ENCODE data around the gene FAM162A. TPM values are rescaled to one million over a fixed set of nuclear protein-coding genes. Genes with fewer than 3 reads are reported as not detected.

FAM162A gene
- total RNA-seq, 1 experiment from 2014 or later, result 83.9 TPM

DNA sequence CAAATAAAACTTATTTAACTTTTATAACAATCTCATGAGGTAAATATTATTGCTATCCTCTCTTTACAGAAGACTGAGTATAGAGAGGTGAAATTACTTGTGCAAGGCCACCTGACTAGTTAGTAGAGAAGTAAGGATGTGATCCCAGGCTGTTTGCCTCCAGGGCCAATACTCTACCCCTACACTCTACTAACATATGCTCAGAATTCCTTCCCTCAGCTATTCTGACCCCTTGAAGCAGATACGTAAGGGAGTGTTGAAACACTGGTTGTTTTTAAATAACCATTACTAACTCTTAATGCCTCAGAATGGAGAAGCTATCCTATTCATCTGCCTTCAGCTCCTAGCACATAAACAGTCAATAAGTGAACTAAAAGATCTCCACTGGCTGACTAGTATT is 34.8 kb upstream of the FAM162A start:
- H3K27ac Mint-ChIP-seq, result no peak overlapping the region
- no peaks in the 10 kb centered on the region for H3K36me3 Mint-ChIP-seq
- ChIA-PET CTCF (no interaction called here), POLR2A (interaction anchor here (0.7 kb wide), 1 partner anchor 219 kb away, joined by 6 read pairs; no protein-coding TSS in a partner anchor)
- ATAC-seq, result no peak
- H3K9me3 Mint-ChIP-seq, result peaks cover 16% of the 10 kb centered on the region
- H3K4me3 Mint-ChIP-seq, result no peak overlapping the region
- no peaks in the 10 kb centered on the region for H3K4me1 Mint-ChIP-seq
- TF ChIP-seq, protein P1, sequence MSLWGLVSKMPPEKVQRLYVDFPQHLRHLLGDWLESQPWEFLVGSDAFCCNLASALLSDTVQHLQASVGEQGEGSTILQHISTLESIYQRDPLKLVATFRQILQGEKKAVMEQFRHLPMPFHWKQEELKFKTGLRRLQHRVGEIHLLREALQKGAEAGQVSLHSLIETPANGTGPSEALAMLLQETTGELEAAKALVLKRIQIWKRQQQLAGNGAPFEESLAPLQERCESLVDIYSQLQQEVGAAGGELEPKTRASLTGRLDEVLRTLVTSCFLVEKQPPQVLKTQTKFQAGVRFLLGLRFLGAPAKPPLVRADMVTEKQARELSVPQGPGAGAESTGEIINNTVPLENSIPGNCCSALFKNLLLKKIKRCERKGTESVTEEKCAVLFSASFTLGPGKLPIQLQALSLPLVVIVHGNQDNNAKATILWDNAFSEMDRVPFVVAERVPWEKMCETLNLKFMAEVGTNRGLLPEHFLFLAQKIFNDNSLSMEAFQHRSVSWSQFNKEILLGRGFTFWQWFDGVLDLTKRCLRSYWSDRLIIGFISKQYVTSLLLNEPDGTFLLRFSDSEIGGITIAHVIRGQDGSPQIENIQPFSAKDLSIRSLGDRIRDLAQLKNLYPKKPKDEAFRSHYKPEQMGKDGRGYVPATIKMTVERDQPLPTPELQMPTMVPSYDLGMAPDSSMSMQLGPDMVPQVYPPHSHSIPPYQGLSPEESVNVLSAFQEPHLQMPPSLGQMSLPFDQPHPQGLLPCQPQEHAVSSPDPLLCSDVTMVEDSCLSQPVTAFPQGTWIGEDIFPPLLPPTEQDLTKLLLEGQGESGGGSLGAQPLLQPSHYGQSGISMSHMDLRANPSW (CRISPR knock-in tag; conservative IDR thresholded peaks at IDR 0.05; ENCODE audit: low read depth), result no peak
- no peak for TF ChIP-seq ZNF423 (CRISPR knock-in tag; IDR thresholded peaks at IDR 0.05)
- no peak for TF ChIP-seq ZBTB21 (CRISPR knock-in tag; IDR thresholded peaks at IDR 0.05; ENCODE audit: borderline replicate concordance)
- no peak for TF ChIP-seq EMX1 (CRISPR knock-in tag; IDR thresholded peaks at IDR 0.05)
- TF ChIP-seq NFATC4 (CRISPR knock-in tag; IDR thresholded peaks at IDR 0.05), result no peak
- TF ChIP-seq, protein P2, sequence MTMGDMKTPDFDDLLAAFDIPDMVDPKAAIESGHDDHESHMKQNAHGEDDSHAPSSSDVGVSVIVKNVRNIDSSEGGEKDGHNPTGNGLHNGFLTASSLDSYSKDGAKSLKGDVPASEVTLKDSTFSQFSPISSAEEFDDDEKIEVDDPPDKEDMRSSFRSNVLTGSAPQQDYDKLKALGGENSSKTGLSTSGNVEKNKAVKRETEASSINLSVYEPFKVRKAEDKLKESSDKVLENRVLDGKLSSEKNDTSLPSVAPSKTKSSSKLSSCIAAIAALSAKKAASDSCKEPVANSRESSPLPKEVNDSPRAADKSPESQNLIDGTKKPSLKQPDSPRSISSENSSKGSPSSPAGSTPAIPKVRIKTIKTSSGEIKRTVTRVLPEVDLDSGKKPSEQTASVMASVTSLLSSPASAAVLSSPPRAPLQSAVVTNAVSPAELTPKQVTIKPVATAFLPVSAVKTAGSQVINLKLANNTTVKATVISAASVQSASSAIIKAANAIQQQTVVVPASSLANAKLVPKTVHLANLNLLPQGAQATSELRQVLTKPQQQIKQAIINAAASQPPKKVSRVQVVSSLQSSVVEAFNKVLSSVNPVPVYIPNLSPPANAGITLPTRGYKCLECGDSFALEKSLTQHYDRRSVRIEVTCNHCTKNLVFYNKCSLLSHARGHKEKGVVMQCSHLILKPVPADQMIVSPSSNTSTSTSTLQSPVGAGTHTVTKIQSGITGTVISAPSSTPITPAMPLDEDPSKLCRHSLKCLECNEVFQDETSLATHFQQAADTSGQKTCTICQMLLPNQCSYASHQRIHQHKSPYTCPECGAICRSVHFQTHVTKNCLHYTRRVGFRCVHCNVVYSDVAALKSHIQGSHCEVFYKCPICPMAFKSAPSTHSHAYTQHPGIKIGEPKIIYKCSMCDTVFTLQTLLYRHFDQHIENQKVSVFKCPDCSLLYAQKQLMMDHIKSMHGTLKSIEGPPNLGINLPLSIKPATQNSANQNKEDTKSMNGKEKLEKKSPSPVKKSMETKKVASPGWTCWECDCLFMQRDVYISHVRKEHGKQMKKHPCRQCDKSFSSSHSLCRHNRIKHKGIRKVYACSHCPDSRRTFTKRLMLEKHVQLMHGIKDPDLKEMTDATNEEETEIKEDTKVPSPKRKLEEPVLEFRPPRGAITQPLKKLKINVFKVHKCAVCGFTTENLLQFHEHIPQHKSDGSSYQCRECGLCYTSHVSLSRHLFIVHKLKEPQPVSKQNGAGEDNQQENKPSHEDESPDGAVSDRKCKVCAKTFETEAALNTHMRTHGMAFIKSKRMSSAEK (CRISPR knock-in tag; IDR thresholded peaks at IDR 0.05; ENCODE audit: borderline replicate concordance), result no peak
- TF ChIP-seq, protein P3, sequence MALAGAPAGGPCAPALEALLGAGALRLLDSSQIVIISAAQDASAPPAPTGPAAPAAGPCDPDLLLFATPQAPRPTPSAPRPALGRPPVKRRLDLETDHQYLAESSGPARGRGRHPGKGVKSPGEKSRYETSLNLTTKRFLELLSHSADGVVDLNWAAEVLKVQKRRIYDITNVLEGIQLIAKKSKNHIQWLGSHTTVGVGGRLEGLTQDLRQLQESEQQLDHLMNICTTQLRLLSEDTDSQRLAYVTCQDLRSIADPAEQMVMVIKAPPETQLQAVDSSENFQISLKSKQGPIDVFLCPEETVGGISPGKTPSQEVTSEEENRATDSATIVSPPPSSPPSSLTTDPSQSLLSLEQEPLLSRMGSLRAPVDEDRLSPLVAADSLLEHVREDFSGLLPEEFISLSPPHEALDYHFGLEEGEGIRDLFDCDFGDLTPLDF (CRISPR knock-in tag; IDR thresholded peaks at IDR 0.05), result no peak
- no peak for TF ChIP-seq NR3C1 (CRISPR knock-in tag; conservative IDR thresholded peaks at IDR 0.05; ENCODE audit: low read depth)
- TF ChIP-seq NR1H2 (CRISPR knock-in tag; IDR thresholded peaks at IDR 0.05), result no peak
- TF ChIP-seq JUN (CRISPR knock-in tag; IDR thresholded peaks at IDR 0.05), result no peak
- TF ChIP-seq ZNF263 (CRISPR knock-in tag; IDR thresholded peaks at IDR 0.05; ENCODE audit: low read depth), result no peak
- DNase-seq (ENCODE audit: low spot score), result no peak
- peaks cover 2% of the 10 kb centered on the region for H3K27me3 Mint-ChIP-seq (ENCODE audit: low read depth)

DNA sequence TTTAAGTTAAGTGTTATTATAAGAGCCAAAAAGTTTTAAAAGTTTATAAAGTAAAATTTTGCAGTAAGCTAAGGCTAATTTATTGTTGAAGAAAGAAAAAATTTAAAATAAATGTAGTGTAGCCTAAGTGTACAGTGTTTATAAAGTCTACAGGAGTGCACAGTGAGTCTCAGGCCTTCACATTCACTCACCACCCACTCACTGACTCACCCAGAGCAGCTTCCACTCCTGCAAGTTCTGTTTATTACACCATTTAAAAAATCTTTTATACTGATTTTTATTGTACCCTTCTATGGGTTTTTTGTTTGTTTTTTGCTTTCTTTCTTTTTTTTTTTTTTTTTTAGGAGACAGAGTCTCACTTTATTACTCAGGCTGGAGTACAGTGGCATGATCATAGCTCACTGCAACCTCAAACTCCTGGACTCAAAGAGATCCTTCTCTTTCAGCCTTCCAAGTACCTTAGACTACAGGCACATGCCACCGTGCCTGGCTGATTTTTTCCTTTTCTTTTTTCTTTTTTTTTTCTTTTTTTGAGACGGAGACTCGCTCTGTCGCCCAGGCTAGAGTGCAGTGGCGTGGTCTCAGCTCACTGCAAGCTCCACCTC is 33.1 kb upstream of the FAM162A start:
- ChIA-PET POLR2A (interaction anchor here (0.6 kb wide), 1 partner anchor 23 kb away, joined by 3 read pairs; no protein-coding TSS in a partner anchor), CTCF (interaction anchor here (0.6 to 0.9 kb wide), 2 partner anchors 249 to 363 kb away, joined by 3 read pairs; no protein-coding TSS in a partner anchor)
- Mint-ChIP-seq H3K9me3 (peaks cover 10% of the 10 kb centered on the region), H3K4me1 (no peaks in the 10 kb centered on the region), H3K4me3 (no peak overlapping the region), H3K27ac (no peak overlapping the region), H3K27me3 (ENCODE audit: low read depth) (peaks cover 2% of the 10 kb centered on the region; the same call in 1 of the 2 replicates), H3K36me3 (no peaks in the 10 kb centered on the region)
- ATAC-seq, result no peak
- no peak for DNase-seq (ENCODE audit: low spot score)
- TF ChIP-seq HMGA2 (CRISPR knock-in tag; IDR thresholded peaks at IDR 0.05), result no peak
- TF ChIP-seq ZNF138 (CRISPR knock-in tag; conservative IDR thresholded peaks at IDR 0.05), result no peak
- no peak for TF ChIP-seq FOXP1 (CRISPR knock-in tag; IDR thresholded peaks at IDR 0.05; ENCODE audit: borderline replicate concordance)
- TF ChIP-seq, protein P4, sequence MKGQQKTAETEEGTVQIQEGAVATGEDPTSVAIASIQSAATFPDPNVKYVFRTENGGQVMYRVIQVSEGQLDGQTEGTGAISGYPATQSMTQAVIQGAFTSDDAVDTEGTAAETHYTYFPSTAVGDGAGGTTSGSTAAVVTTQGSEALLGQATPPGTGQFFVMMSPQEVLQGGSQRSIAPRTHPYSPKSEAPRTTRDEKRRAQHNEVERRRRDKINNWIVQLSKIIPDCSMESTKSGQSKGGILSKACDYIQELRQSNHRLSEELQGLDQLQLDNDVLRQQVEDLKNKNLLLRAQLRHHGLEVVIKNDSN (CRISPR knock-in tag; IDR thresholded peaks at IDR 0.05), result no peak
- TF ChIP-seq ETV6 (CRISPR knock-in tag; IDR thresholded peaks at IDR 0.05), result no peak
- TF ChIP-seq, protein P5, sequence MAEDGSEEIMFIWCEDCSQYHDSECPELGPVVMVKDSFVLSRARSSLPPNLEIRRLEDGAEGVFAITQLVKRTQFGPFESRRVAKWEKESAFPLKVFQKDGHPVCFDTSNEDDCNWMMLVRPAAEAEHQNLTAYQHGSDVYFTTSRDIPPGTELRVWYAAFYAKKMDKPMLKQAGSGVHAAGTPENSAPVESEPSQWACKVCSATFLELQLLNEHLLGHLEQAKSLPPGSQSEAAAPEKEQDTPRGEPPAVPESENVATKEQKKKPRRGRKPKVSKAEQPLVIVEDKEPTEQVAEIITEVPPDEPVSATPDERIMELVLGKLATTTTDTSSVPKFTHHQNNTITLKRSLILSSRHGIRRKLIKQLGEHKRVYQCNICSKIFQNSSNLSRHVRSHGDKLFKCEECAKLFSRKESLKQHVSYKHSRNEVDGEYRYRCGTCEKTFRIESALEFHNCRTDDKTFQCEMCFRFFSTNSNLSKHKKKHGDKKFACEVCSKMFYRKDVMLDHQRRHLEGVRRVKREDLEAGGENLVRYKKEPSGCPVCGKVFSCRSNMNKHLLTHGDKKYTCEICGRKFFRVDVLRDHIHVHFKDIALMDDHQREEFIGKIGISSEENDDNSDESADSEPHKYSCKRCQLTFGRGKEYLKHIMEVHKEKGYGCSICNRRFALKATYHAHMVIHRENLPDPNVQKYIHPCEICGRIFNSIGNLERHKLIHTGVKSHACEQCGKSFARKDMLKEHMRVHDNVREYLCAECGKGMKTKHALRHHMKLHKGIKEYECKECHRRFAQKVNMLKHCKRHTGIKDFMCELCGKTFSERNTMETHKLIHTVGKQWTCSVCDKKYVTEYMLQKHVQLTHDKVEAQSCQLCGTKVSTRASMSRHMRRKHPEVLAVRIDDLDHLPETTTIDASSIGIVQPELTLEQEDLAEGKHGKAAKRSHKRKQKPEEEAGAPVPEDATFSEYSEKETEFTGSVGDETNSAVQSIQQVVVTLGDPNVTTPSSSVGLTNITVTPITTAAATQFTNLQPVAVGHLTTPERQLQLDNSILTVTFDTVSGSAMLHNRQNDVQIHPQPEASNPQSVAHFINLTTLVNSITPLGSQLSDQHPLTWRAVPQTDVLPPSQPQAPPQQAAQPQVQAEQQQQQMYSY (CRISPR knock-in tag; IDR thresholded peaks at IDR 0.05), result no peak
- TF ChIP-seq RELA (CRISPR knock-in tag; IDR thresholded peaks at IDR 0.05; ENCODE audit: borderline replicate concordance), result no peak
- TF ChIP-seq, protein P6, sequence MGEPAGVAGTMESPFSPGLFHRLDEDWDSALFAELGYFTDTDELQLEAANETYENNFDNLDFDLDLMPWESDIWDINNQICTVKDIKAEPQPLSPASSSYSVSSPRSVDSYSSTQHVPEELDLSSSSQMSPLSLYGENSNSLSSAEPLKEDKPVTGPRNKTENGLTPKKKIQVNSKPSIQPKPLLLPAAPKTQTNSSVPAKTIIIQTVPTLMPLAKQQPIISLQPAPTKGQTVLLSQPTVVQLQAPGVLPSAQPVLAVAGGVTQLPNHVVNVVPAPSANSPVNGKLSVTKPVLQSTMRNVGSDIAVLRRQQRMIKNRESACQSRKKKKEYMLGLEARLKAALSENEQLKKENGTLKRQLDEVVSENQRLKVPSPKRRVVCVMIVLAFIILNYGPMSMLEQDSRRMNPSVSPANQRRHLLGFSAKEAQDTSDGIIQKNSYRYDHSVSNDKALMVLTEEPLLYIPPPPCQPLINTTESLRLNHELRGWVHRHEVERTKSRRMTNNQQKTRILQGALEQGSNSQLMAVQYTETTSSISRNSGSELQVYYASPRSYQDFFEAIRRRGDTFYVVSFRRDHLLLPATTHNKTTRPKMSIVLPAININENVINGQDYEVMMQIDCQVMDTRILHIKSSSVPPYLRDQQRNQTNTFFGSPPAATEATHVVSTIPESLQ (CRISPR knock-in tag; IDR thresholded peaks at IDR 0.05), result no peak
- no peak for TF ChIP-seq ZNF423 (CRISPR knock-in tag; IDR thresholded peaks at IDR 0.05)
- TF ChIP-seq KAT7 (CRISPR knock-in tag; IDR thresholded peaks at IDR 0.05; ENCODE audit: borderline replicate concordance), result no peak

Measured in WTC11 (cell line).